Colonic mucosa (tissue), 4 donors: Measurements from ENCODE around the gene HMGB2. TPM values are rescaled to one million over a fixed set of nuclear protein-coding genes. Genes with fewer than 3 reads are reported as not detected.

ENCODE experiments used
- DNase-seq: peaks from one replicate; pipeline ENCODE4 v3.0.0-alpha.2; 2020
- H3K27ac ChIP-seq: fragments of 200-600 bp; one replicate; pipeline ENCODE4 v1.8.0; 2021
- H3K27me3 ChIP-seq: fragments of 200-600 bp; one replicate; pipeline ENCODE4 v1.8.0; 2021
- H3K36me3 ChIP-seq: fragments of 200-600 bp; one replicate; pipeline ENCODE4 v1.8.0; 2021
- H3K4me1 ChIP-seq: fragments of 200-600 bp; one replicate; pipeline ENCODE4 v1.8.0; 2021; ENCODE audit warnings: mild to moderate bottlenecking
- H3K4me3 ChIP-seq: fragments of 200-600 bp; one replicate; pipeline ENCODE4 v1.8.0; 2021
- H3K9ac ChIP-seq, 2 donors: one replicate each; pipeline ENCODE4 v1.7.0; 2013; ENCODE audit warnings: control low read depth in 2 of 2, low read depth in 2 of 2, low read length in 2 of 2
- H3K9me3 ChIP-seq: fragments of 200-600 bp; one replicate; pipeline ENCODE4 v1.8.0; 2021
- CTCF ChIP-seq: fragments of 200-600 bp; IDR thresholded peaks from one replicate; pipeline ENCODE4 v1.8.0; 2022; ENCODE audit warnings: antibody characterized with exemption, mild to moderate bottlenecking
- intact Hi-C: fragments of 100-400 bp; cut with DNase I; formaldehyde crosslinking; loops from one replicate; pipeline ENCODE4 v1.14.1; 2022
- total RNA-seq, 2 donors: library from RNA; stranded (reverse); fragmentation: NEBNext Ultra II Directional in 1 of 2; extraction: Animal tissue kit (Norgen Biotek cat#: 25700) in 1 of 2; gene quantifications; one replicate each; pipeline ENCODE4 v1.2.1, GENCODE V29; 2021
- donor health status: healthy.
- donor health status: DM: no; HTN: no; CAD: no.
- donor health status: DM: no; HTN: no; CAD: no.

The HMGB2 gene
- total RNA-seq, 2 donors from 2014 or later = 94.3 to 246 TPM

- intact Hi-C loops = loop anchor here (5.0 to 10.0 kb wide), 2 partner anchors 99 to 177 kb away; no protein-coding TSS in a partner anchor
- DNase-seq = no peak
- H3K27ac ChIP-seq = no peak overlapping the region
- H3K4me1 ChIP-seq = no peaks in the 10 kb centered on the region
- H3K9ac ChIP-seq = no peak overlapping the region
- H3K36me3 ChIP-seq = no peaks in the 10 kb centered on the region
- no peak overlapping the region for H3K4me3 ChIP-seq
- TF ChIP-seq CTCF = no peak
- H3K27me3 ChIP-seq = no peaks in the 10 kb centered on the region
- no peaks in the 10 kb centered on the region for H3K9me3 ChIP-seq
These were observed 15.9 kb downstream of the HMGB2 start for GRCh38 chr4:173318240-173318639.

- DNase-seq = no peak
- Histone ChIP-seq H3K27ac (no peak overlapping the region), H3K9ac (no peak overlapping the region), H3K9me3 (no peaks in the 10 kb centered on the region), H3K4me1 (no peaks in the 10 kb centered on the region), H3K27me3 (no peaks in the 10 kb centered on the region), H3K4me3 (no peak overlapping the region), H3K36me3 (no peaks in the 10 kb centered on the region)
- intact Hi-C loops = loop anchor here (5.0 to 10.0 kb wide), 2 partner anchors 100 to 178 kb away; no protein-coding TSS in a partner anchor
- TF ChIP-seq CTCF = no peak
These were observed 17.2 kb downstream of the HMGB2 start for GRCh38 chr4:173317004-173317403.

GRCh38 chr4:173316060-173316459 is 18.1 kb downstream of the HMGB2 start:
- intact Hi-C loops = loop anchor here (5.0 to 10.0 kb wide), 2 partner anchors 101 to 179 kb away; no protein-coding TSS in a partner anchor
- no peaks in the 10 kb centered on the region for H3K4me1 ChIP-seq
- no peaks in the 10 kb centered on the region for H3K27me3 ChIP-seq
- H3K9ac ChIP-seq = no peak overlapping the region
- no peak for DNase-seq
- no peaks in the 10 kb centered on the region for H3K9me3 ChIP-seq
- no peaks in the 10 kb centered on the region for H3K36me3 ChIP-seq
- TF ChIP-seq CTCF = no peak
- H3K27ac ChIP-seq = no peak overlapping the region
- no peak overlapping the region for H3K4me3 ChIP-seq

GRCh38 chr4:173314715-173315114 is 19.4 kb downstream of the HMGB2 start:
- Histone ChIP-seq H3K27ac (no peak overlapping the region), H3K27me3 (no peaks in the 10 kb centered on the region), H3K36me3 (no peaks in the 10 kb centered on the region), H3K9me3 (no peaks in the 10 kb centered on the region), H3K4me3 (no peak overlapping the region), H3K9ac (no peak overlapping the region), H3K4me1 (no peaks in the 10 kb centered on the region)
- TF ChIP-seq CTCF = no peak
- intact Hi-C loops = loop anchor here (5.0 to 10.0 kb wide), 2 partner anchors 103 to 180 kb away; no protein-coding TSS in a partner anchor
- no peak for DNase-seq

GRCh38 chr4:173311368-173311767 is 22.8 kb downstream of the HMGB2 start:
- no peak for DNase-seq
- Histone ChIP-seq H3K27me3 (no peaks in the 10 kb centered on the region), H3K4me1 (no peaks in the 10 kb centered on the region), H3K9me3 (no peaks in the 10 kb centered on the region), H3K9ac (no peak overlapping the region), H3K27ac (no peak overlapping the region), H3K36me3 (no peaks in the 10 kb centered on the region), H3K4me3 (no peak overlapping the region)
- no peak for TF ChIP-seq CTCF
- intact Hi-C loops = loop anchor here (10.0 kb wide), 1 partner anchor 183 kb away; no protein-coding TSS in a partner anchor
